WTC11 (cell line): ENCODE measurements around the gene DCLRE1A.

ENCODE experiments used
- ATF1 ChIP-seq: sonication (generic); formaldehyde crosslinking; IDR thresholded peaks from 2 replicates; pipeline ENCODE4 v1.8.1; 2023; ENCODE audit warnings: mild to moderate bottlenecking, moderate library complexity, missing genetic modification reagents
- GABPB1 ChIP-seq: sonication (generic); formaldehyde crosslinking; IDR thresholded peaks from 2 replicates; pipeline ENCODE4 v1.8.1; 2023; ENCODE audit warnings: mild to moderate bottlenecking, missing genetic modification reagents
- JUN ChIP-seq: sonication (generic); formaldehyde crosslinking; IDR thresholded peaks from 2 replicates; pipeline ENCODE4 v1.8.0; 2023; ENCODE audit warnings: mild to moderate bottlenecking, missing genetic modification reagents
- PRRX2 ChIP-seq: fragments of 250-450 bp; sonication (Bioruptor Pico); IDR thresholded peaks from 2 replicates; pipeline ENCODE4 v1.8.0; 2021; ENCODE audit warnings: mild to moderate bottlenecking
- ZNF121 ChIP-seq: sonication (generic); formaldehyde crosslinking; IDR thresholded peaks from 2 replicates; pipeline ENCODE4 v1.8.0; 2023; ENCODE audit warnings: missing genetic modification reagents
- TF ChIP-seq, protein P1 (sequence below): fragments of 200-600 bp; IDR thresholded peaks from 2 replicates; pipeline ENCODE4 v1.8.0; 2022; ENCODE audit warnings: antibody characterized with exemption
- TF ChIP-seq, protein P2 (sequence below): sonication (generic); formaldehyde crosslinking; IDR thresholded peaks from 2 replicates; pipeline ENCODE4 v1.8.1; 2022; ENCODE audit warnings: missing genetic modification reagents, borderline replicate concordance
- TF ChIP-seq, protein P3 (sequence below): sonication (generic); formaldehyde crosslinking; IDR thresholded peaks from 2 replicates; pipeline ENCODE4 v1.8.1; 2022; ENCODE audit warnings: low read depth, missing genetic modification reagents, borderline replicate concordance

DNA sequence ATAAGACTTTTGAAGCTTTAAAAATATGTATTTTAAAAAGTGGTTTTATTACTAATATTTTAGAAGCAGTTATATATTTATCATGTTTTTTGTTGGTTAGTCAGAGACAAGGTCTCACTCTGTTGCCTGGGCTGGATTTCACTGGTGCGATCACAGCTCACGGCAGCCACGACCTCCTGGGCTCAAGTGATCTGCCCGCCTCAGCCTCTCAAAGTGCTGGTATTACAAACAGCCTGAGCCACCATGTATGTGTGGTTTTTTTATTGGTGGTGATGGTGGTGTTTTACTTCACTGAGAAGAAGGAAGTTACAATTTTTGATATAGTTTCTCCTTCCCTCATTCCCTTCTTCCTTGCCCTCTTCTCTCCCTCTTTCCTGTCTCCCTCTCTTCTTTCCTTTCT lies 14.0 kb upstream of the DCLRE1A start:
- TF ChIP-seq ZNF121 (CRISPR knock-in tag) (no peak), GABPB1 (no peak), ATF1 (no peak), JUN (no peak), PRRX2 (CRISPR knock-in tag) (no peak)
- TF ChIP-seq, protein P1, sequence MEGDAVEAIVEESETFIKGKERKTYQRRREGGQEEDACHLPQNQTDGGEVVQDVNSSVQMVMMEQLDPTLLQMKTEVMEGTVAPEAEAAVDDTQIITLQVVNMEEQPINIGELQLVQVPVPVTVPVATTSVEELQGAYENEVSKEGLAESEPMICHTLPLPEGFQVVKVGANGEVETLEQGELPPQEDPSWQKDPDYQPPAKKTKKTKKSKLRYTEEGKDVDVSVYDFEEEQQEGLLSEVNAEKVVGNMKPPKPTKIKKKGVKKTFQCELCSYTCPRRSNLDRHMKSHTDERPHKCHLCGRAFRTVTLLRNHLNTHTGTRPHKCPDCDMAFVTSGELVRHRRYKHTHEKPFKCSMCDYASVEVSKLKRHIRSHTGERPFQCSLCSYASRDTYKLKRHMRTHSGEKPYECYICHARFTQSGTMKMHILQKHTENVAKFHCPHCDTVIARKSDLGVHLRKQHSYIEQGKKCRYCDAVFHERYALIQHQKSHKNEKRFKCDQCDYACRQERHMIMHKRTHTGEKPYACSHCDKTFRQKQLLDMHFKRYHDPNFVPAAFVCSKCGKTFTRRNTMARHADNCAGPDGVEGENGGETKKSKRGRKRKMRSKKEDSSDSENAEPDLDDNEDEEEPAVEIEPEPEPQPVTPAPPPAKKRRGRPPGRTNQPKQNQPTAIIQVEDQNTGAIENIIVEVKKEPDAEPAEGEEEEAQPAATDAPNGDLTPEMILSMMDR: no peak
- TF ChIP-seq, protein P2, sequence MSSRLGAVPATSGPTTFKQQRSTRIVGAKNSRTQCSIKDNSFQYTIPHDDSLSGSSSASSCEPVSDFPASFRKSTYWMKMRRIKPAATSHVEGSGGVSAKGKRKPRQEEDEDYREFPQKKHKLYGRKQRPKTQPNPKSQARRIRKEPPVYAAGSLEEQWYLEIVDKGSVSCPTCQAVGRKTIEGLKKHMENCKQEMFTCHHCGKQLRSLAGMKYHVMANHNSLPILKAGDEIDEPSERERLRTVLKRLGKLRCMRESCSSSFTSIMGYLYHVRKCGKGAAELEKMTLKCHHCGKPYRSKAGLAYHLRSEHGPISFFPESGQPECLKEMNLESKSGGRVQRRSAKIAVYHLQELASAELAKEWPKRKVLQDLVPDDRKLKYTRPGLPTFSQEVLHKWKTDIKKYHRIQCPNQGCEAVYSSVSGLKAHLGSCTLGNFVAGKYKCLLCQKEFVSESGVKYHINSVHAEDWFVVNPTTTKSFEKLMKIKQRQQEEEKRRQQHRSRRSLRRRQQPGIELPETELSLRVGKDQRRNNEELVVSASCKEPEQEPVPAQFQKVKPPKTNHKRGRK: no peak
- TF ChIP-seq, protein P3, sequence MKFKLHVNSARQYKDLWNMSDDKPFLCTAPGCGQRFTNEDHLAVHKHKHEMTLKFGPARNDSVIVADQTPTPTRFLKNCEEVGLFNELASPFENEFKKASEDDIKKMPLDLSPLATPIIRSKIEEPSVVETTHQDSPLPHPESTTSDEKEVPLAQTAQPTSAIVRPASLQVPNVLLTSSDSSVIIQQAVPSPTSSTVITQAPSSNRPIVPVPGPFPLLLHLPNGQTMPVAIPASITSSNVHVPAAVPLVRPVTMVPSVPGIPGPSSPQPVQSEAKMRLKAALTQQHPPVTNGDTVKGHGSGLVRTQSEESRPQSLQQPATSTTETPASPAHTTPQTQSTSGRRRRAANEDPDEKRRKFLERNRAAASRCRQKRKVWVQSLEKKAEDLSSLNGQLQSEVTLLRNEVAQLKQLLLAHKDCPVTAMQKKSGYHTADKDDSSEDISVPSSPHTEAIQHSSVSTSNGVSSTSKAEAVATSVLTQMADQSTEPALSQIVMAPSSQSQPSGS (CRISPR knock-in tag): no peak
